ENCODE results near the gene NCBP2.
A peak's percentile ranks its signal among the peaks of the same experiment; 100 is the strongest.

Gene NCBP2

GRCh38 chr3:196948442-196949284 is 6.3 kb upstream of the NCBP2 start:
- Histone ChIP-seq H3K4me3 (ENCODE audit: insufficient read depth in 1 of 2, low read depth in 1 of 2, low read length in 2 of 2) (no peak overlapping the region), H3K79me1 (replicated peaks; ENCODE audit: low read length, poor library complexity, severe bottlenecking) (peaks cover 6% of the 10 kb centered on the region), H4K91ac (ENCODE audit: low read length) (no peak overlapping the region), H2BK5ac (ENCODE audit: low read depth, low read length, poor library complexity, severe bottlenecking) (no peak overlapping the region), H2BK12ac (ENCODE audit: low read length in 2 of 2) (no peak overlapping the region), H2BK120ac (ENCODE audit: low read depth, low read length) (no peak overlapping the region), H3K9me3 (ENCODE audit: control insufficient read depth, low read length) (no peaks in the 10 kb centered on the region), H3K14ac (ENCODE audit: low read length in 2 of 2) (no peak overlapping the region), H3K9ac (ENCODE audit: low read length) (peak overlapping the region; percentile 13), H3K36me3 (ENCODE audit: control insufficient read depth in 1 of 2, insufficient read depth in 2 of 2, low read depth in 1 of 2, low read length in 2 of 2) (peaks cover 19% of the 10 kb centered on the region in 2 experiments), H3K27ac (ENCODE audit: low read length, poor library complexity, severe bottlenecking) (no peak overlapping the region), H3K4me2 (ENCODE audit: low read length, poor library complexity, severe bottlenecking) (no peak overlapping the region), H2BK15ac (ENCODE audit: low read depth, poor library complexity, severe bottlenecking) (no peak overlapping the region), H3K4me1 (ENCODE audit: control insufficient read depth, insufficient read depth, low read depth, low read length) (peaks cover 6% of the 10 kb centered on the region), H3K18ac (ENCODE audit: low read depth in 1 of 2, low read length in 2 of 2) (no peak overlapping the region), H2AFZ (ENCODE audit: low read depth, low read length) (no peak overlapping the region), H3K23ac (ENCODE audit: low read length in 2 of 2) (no peak overlapping the region), H4K8ac (ENCODE audit: low read length) (no peak overlapping the region), H3K27me3 (ENCODE audit: control insufficient read depth in 1 of 2, insufficient read depth in 1 of 2, low read length in 2 of 2) (peaks cover 0 to 9% of the 10 kb centered on the region in 2 experiments), H3K4ac (ENCODE audit: low read depth in 1 of 2, low read length in 2 of 2) (no peak overlapping the region), H2AK5ac (ENCODE audit: low read length, severe bottlenecking) (no peak overlapping the region)
- 77% methylated on average over 16 of the region's 22 CpGs for WGBS
- no peak for DNase-seq

GRCh38 chr3:196947860-196948441 is 5.6 kb upstream of the NCBP2 start:
- no peak overlapping the region for H2BK5ac ChIP-seq (ENCODE audit: low read depth, low read length, poor library complexity, severe bottlenecking)
- H3K27ac ChIP-seq (ENCODE audit: low read length, poor library complexity, severe bottlenecking), result no peak overlapping the region
- H3K9ac ChIP-seq (ENCODE audit: low read length), result peak overlapping the region; percentile 13
- H3K4me1 ChIP-seq (ENCODE audit: control insufficient read depth, insufficient read depth, low read depth, low read length), result peaks cover 8% of the 10 kb centered on the region
- 90% methylated on average over 28 of the region's 28 CpGs for whole genome bisulfite sequencing
- H3K18ac ChIP-seq (ENCODE audit: low read depth in 1 of 2, low read length in 2 of 2), result no peak overlapping the region
- no peak for DNase-seq
- H2BK120ac ChIP-seq (ENCODE audit: low read depth, low read length), result no peak overlapping the region
- H3K27me3 ChIP-seq (ENCODE audit: control insufficient read depth in 1 of 2, insufficient read depth in 1 of 2, low read length in 2 of 2), result peaks cover 0 to 3% of the 10 kb centered on the region in 2 experiments
- no peak overlapping the region for H2BK15ac ChIP-seq (ENCODE audit: low read depth, poor library complexity, severe bottlenecking)
- no peak overlapping the region for H2BK12ac ChIP-seq (ENCODE audit: low read length in 2 of 2)
- no peak overlapping the region for H2AK5ac ChIP-seq (ENCODE audit: low read length, severe bottlenecking)
- H4K91ac ChIP-seq (ENCODE audit: low read length), result no peak overlapping the region
- no peak overlapping the region for H3K4ac ChIP-seq (ENCODE audit: low read depth in 1 of 2, low read length in 2 of 2)
- H3K23ac ChIP-seq (ENCODE audit: low read length in 2 of 2), result no peak overlapping the region
- H4K8ac ChIP-seq (ENCODE audit: low read length), result no peak overlapping the region
- no peak overlapping the region for H2AFZ ChIP-seq (ENCODE audit: low read depth, low read length)
- no peaks in the 10 kb centered on the region for H3K9me3 ChIP-seq (ENCODE audit: control insufficient read depth, low read length)
- H3K4me3 ChIP-seq (ENCODE audit: insufficient read depth in 1 of 2, low read depth in 1 of 2, low read length in 2 of 2), result no peak overlapping the region
- H3K4me2 ChIP-seq (ENCODE audit: low read length, poor library complexity, severe bottlenecking), result no peak overlapping the region
- peaks cover 8% of the 10 kb centered on the region for H3K79me1 ChIP-seq (replicated peaks; ENCODE audit: low read length, poor library complexity, severe bottlenecking)
- peaks cover 19% of the 10 kb centered on the region in 2 experiments for H3K36me3 ChIP-seq (ENCODE audit: control insufficient read depth in 1 of 2, insufficient read depth in 2 of 2, low read depth in 1 of 2, low read length in 2 of 2)
- H3K14ac ChIP-seq (ENCODE audit: low read length in 2 of 2), result no peak overlapping the region

GRCh38 chr3:196947136-196947859 is 5.0 kb upstream of the NCBP2 start:
- no peak overlapping the region for H4K8ac ChIP-seq (ENCODE audit: low read length)
- no peak overlapping the region for H3K23ac ChIP-seq (ENCODE audit: low read length in 2 of 2)
- no peak overlapping the region for H2AFZ ChIP-seq (ENCODE audit: low read depth, low read length)
- no peak overlapping the region for H3K4me3 ChIP-seq (ENCODE audit: insufficient read depth in 1 of 2, low read depth in 1 of 2, low read length in 2 of 2)
- no peak overlapping the region for H2BK12ac ChIP-seq (ENCODE audit: low read length in 2 of 2)
- H3K27me3 ChIP-seq (ENCODE audit: control insufficient read depth in 1 of 2, insufficient read depth in 1 of 2, low read length in 2 of 2), result peaks cover 0 to 3% of the 10 kb centered on the region in 2 experiments
- H3K9me3 ChIP-seq (ENCODE audit: control insufficient read depth, low read length), result no peaks in the 10 kb centered on the region
- no peak overlapping the region for H2BK15ac ChIP-seq (ENCODE audit: low read depth, poor library complexity, severe bottlenecking)
- H3K14ac ChIP-seq (ENCODE audit: low read length in 2 of 2), result no peak overlapping the region
- no peak overlapping the region for H3K18ac ChIP-seq (ENCODE audit: low read depth in 1 of 2, low read length in 2 of 2)
- peaks cover 8% of the 10 kb centered on the region for H3K79me1 ChIP-seq (replicated peaks; ENCODE audit: low read length, poor library complexity, severe bottlenecking)
- H2BK5ac ChIP-seq (ENCODE audit: low read depth, low read length, poor library complexity, severe bottlenecking), result no peak overlapping the region
- no peak overlapping the region for H4K91ac ChIP-seq (ENCODE audit: low read length)
- no peak overlapping the region for H2BK120ac ChIP-seq (ENCODE audit: low read depth, low read length)
- H3K36me3 ChIP-seq (ENCODE audit: control insufficient read depth in 1 of 2, insufficient read depth in 2 of 2, low read depth in 1 of 2, low read length in 2 of 2), result peaks cover 19% of the 10 kb centered on the region in 2 experiments
- H3K27ac ChIP-seq (ENCODE audit: low read length, poor library complexity, severe bottlenecking), result no peak overlapping the region
- H3K9ac ChIP-seq (ENCODE audit: low read length), result no peak overlapping the region
- no peak overlapping the region for H2AK5ac ChIP-seq (ENCODE audit: low read length, severe bottlenecking)
- H3K4me2 ChIP-seq (ENCODE audit: low read length, poor library complexity, severe bottlenecking), result no peak overlapping the region
- peaks cover 8% of the 10 kb centered on the region for H3K4me1 ChIP-seq (ENCODE audit: control insufficient read depth, insufficient read depth, low read depth, low read length)
- no peak overlapping the region for H3K4ac ChIP-seq (ENCODE audit: low read depth in 1 of 2, low read length in 2 of 2)
- no peak for DNase-seq
- 92% methylated on average over 10 of the region's 10 CpGs for WGBS

Measured in mesenchymal stem cell (in vitro differentiated cells and primary cell).